Smooth muscle cell (in vitro differentiated cells): Measurements from ENCODE around the gene KIAA0586. TPM values are rescaled to one million over a fixed set of nuclear protein-coding genes. Genes with fewer than 3 reads are reported as not detected.
A peak's percentile ranks its signal among the peaks of the same experiment; 100 is the strongest.

Experiments
- DNase-seq: peaks from one replicate; lab custom pipeline; 2025; ENCODE audit not compliant: unreplicated experiment; lab: John Stamatoyannopoulos, UW
- H2AFZ ChIP-seq: fragments of 200-600 bp; sonication (generic); 2 replicates; pipeline ENCODE4 v1.6.0; 2016; ENCODE audit warnings: antibody characterized with exemption, low read depth, mild to moderate bottlenecking
- H3F3A ChIP-seq: fragments of 200-600 bp; sonication (generic); 2 replicates; pipeline ENCODE4 v1.6.0; 2017; ENCODE audit warnings: antibody characterized with exemption, low read depth
- H3K27ac ChIP-seq: fragments of 200-600 bp; sonication (generic); 2 replicates; pipeline ENCODE4 v1.5.1; 2016; ENCODE audit warnings: low read depth, mild to moderate bottlenecking
- H3K27me3 ChIP-seq: fragments of 200-600 bp; sonication (generic); 2 replicates; pipeline ENCODE4 v1.6.1; 2016; ENCODE audit warnings: low read depth, mild to moderate bottlenecking
- H3K36me3 ChIP-seq: fragments of 200-600 bp; sonication (generic); 2 replicates; pipeline ENCODE4 v1.5.1; 2016; ENCODE audit warnings: low read depth
- H3K4me1 ChIP-seq: fragments of 200-600 bp; sonication (generic); 2 replicates; pipeline ENCODE4 v1.5.1; 2016; ENCODE audit warnings: low read depth
- H3K4me2 ChIP-seq: fragments of 200-600 bp; sonication (generic); 2 replicates; pipeline ENCODE4 v1.6.0; 2016; ENCODE audit warnings: mild to moderate bottlenecking
- H3K4me3 ChIP-seq: fragments of 200-600 bp; sonication (generic); 2 replicates; pipeline ENCODE4 v1.5.1; 2016; ENCODE audit warnings: mild to moderate bottlenecking
- H3K79me2 ChIP-seq: fragments of 200-600 bp; sonication (generic); 2 replicates; pipeline ENCODE4 v1.6.0; 2016; ENCODE audit warnings: low read depth, mild to moderate bottlenecking
- H3K9ac ChIP-seq: fragments of 200-600 bp; sonication (generic); 2 replicates; pipeline ENCODE4 v1.6.0; 2016; ENCODE audit warnings: low read depth
- H3K9me3 ChIP-seq: fragments of 200-600 bp; sonication (generic); replicated peaks from 2 replicates; pipeline ENCODE4 v1.5.1; 2016; ENCODE audit warnings: low read depth
- H4K20me1 ChIP-seq: fragments of 200-600 bp; sonication (generic); 2 replicates; pipeline ENCODE4 v1.6.0; 2016; ENCODE audit warnings: low read depth
- WGBS: methylation state at CpG from one replicate; pipeline ENCODE4 v1.1.7; 2016; ENCODE audit warnings: low lambda C conversion rate; 5-methylcytosine and 5-hydroxymethylcytosine counted together
- polyA plus RNA-seq: library from polyadenylated mRNA; unstranded; fragments of >200 nt; fragmentation: Nextera tagmentation; extraction: Ambion mirVana; gene quantifications from 2 replicates; pipeline ENCODE4 v1.2.1, GENCODE V29; 2016
- total RNA-seq: library from RNA; depleted of rRNA; stranded (reverse); fragments of >200 nt; gene quantifications from 2 replicates; pipeline ENCODE4 v1.2.3, GENCODE V29; 2014
- TF ChIP-seq, protein P1 (sequence below): fragments of 200-600 bp; sonication (generic); IDR thresholded peaks from 2 replicates; pipeline ENCODE4 v1.5.1; 2017; ENCODE audit warnings: borderline replicate concordance, mild to moderate bottlenecking, antibody characterized with exemption; ENCODE audit not compliant: insufficient read depth, poor library complexity, severe bottlenecking

KIAA0586 gene
- total and polyA plus RNA-seq, 2 experiments from 2014 or later: 6.5 to 20.0 TPM

DNA sequence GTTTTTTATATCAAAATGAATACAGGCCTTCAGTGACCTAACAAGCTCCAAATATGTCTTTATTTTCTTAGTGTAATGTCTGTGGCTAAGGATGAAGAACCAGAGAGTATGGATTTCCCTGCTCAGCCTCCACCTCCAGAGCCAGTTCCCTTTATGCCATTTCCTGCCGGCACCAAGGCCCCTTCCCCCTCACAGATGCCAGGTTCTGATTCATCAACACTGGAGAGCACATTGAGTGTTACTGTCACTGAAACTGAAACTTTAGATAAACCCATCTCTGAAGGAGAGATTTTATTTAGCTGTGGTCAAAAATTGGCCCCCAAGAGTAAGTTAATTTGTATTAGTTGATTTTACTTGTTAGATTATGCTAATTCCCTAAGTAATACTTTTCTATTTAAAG, 61.0 kb downstream of the KIAA0586 start:
- no peak overlapping the region for H2AFZ ChIP-seq
- no peak for DNase-seq
- peak overlapping the region; percentile 26 for H3K4me2 ChIP-seq
- H3K4me1 ChIP-seq: no peaks in the 10 kb centered on the region
- peak overlapping the region; percentile 7 for H3K27ac ChIP-seq
- no peaks in the 10 kb centered on the region for H3K27me3 ChIP-seq
- no peaks in the 10 kb centered on the region for H3K9me3 ChIP-seq
- no peaks in the 10 kb centered on the region for H4K20me1 ChIP-seq
- no peak overlapping the region for H3K9ac ChIP-seq
- peaks cover 13% of the 10 kb centered on the region for H3K36me3 ChIP-seq
- no peaks in the 10 kb centered on the region for H3F3A ChIP-seq
- no peak overlapping the region for H3K4me3 ChIP-seq
- H3K79me2 ChIP-seq: no peaks in the 10 kb centered on the region
- TF ChIP-seq, protein P1, sequence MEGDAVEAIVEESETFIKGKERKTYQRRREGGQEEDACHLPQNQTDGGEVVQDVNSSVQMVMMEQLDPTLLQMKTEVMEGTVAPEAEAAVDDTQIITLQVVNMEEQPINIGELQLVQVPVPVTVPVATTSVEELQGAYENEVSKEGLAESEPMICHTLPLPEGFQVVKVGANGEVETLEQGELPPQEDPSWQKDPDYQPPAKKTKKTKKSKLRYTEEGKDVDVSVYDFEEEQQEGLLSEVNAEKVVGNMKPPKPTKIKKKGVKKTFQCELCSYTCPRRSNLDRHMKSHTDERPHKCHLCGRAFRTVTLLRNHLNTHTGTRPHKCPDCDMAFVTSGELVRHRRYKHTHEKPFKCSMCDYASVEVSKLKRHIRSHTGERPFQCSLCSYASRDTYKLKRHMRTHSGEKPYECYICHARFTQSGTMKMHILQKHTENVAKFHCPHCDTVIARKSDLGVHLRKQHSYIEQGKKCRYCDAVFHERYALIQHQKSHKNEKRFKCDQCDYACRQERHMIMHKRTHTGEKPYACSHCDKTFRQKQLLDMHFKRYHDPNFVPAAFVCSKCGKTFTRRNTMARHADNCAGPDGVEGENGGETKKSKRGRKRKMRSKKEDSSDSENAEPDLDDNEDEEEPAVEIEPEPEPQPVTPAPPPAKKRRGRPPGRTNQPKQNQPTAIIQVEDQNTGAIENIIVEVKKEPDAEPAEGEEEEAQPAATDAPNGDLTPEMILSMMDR: no peak
- 26% methylated on average over 1 of the region's 1 CpG for WGBS

DNA sequence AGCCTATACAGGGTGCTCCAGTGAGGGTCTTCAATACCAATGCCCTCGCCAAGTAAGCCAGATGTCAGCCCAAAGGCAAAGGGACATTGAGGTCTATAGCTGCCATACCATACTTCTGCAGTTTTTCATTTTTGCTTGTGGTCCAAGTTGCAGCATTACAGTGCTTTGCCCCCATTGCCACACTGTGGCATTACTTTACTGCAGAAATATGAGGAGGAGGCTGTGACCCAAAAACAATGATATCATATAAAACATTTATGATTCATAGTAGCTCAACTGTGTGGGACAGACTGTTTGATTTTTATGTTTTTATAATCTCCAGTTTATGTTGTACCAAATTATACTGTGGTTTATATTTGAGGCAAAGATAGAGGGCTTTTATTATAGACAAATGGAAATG, 64.1 kb downstream of the KIAA0586 start:
- Histone ChIP-seq H4K20me1 (no peaks in the 10 kb centered on the region), H3K9ac (no peak overlapping the region), H3K4me2 (no peak overlapping the region), H3K4me1 (no peaks in the 10 kb centered on the region), H3K27me3 (no peaks in the 10 kb centered on the region), H2AFZ (no peak overlapping the region), H3K36me3 (peaks cover 13% of the 10 kb centered on the region), H3F3A (no peaks in the 10 kb centered on the region), H3K79me2 (no peaks in the 10 kb centered on the region), H3K9me3 (no peaks in the 10 kb centered on the region), H3K27ac (no peak overlapping the region), H3K4me3 (no peak overlapping the region)
- TF ChIP-seq, protein P1: no peak
- 100% methylated on average over 1 of the region's 1 CpG for WGBS
- DNase-seq: no peak

DNA sequence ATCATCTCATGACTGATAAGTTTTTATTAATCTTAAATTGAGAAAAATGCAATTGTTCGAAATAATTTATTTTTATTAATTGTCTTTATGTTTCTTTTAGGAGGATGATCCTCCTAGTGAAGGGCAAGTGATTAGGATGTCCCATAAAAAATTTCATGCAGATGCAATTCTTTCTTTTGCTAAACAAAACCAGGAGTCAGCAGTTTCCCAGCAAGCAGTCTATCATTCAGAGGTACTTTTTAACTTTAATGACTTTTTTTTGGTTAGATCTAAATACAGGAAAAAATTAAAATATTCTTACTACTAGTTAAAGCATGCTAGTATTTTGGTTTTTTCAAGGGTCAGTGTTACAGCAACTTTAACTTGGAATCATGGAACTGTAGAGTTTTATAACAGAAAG, 64.5 kb downstream of the KIAA0586 start:
- Histone ChIP-seq H3K27ac (no peak overlapping the region), H4K20me1 (no peaks in the 10 kb centered on the region), H3K4me1 (no peaks in the 10 kb centered on the region), H2AFZ (no peak overlapping the region), H3K4me2 (no peak overlapping the region), H3K4me3 (no peak overlapping the region), H3K9ac (no peak overlapping the region), H3K27me3 (no peaks in the 10 kb centered on the region), H3F3A (no peaks in the 10 kb centered on the region), H3K36me3 (peaks cover 13% of the 10 kb centered on the region), H3K9me3 (no peaks in the 10 kb centered on the region), H3K79me2 (no peaks in the 10 kb centered on the region)
- TF ChIP-seq, protein P1: no peak
- 91% methylated on average over 1 of the region's 1 CpG for WGBS
- DNase-seq: no peak

DNA sequence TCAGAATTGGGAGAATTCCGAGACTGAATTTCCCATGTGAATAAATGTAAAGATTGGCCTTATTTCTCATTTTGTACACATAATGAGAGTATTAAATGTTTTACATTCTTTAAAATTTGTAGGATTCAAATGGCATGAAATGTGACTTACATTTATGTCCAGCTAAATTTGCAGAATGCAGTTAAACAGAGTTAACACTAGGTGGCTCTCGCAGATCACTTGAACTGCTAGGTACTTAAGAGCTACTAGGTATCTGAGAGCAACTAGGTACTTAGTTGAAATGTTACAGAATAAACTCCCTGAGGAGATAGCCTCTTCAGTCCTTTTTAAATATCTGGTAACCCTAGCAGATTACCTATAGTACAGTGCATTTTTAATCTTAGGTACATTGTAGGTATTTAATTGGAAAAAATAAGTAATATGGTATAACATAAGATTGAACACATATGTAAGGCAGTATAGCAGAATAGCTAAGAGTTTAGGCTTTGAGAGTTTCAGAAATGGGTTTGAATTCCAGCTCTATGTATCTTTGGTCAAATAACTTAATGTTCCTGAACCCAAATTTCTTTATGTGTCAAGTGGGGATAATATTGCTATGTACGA, 73.8 kb downstream of the KIAA0586 start:
- TF ChIP-seq, protein P1: peak; percentile 91

More for the DNA sequence above, 73.8 kb downstream of the KIAA0586 start:
- no peaks in the 10 kb centered on the region for H3F3A ChIP-seq
- no peak overlapping the region for H3K27ac ChIP-seq
- H3K79me2 ChIP-seq: no peaks in the 10 kb centered on the region
- no peak overlapping the region for H3K9ac ChIP-seq
- 32% methylated on average over 3 of the region's 3 CpGs for WGBS
- H3K9me3 ChIP-seq: no peaks in the 10 kb centered on the region
- H3K4me3 ChIP-seq: no peak overlapping the region
- DNase-seq: no peak
- no peak overlapping the region for H2AFZ ChIP-seq
- H3K4me1 ChIP-seq: no peaks in the 10 kb centered on the region
- H3K4me2 ChIP-seq: no peak overlapping the region
- H4K20me1 ChIP-seq: no peaks in the 10 kb centered on the region
- H3K27me3 ChIP-seq: no peaks in the 10 kb centered on the region
- no peaks in the 10 kb centered on the region for H3K36me3 ChIP-seq
